B cell (primary cell): ENCODE data around the gene NUCB2. TPM values are rescaled to one million over a fixed set of nuclear protein-coding genes. Genes with fewer than 3 reads are reported as not detected.

Experiments used
- ATAC-seq: fragments of 200-7000 bp; cut with Tn5 transposase; one replicate; pipeline ENCODE4 v1.10.0; 2021; ENCODE audit warnings: low read depth, mild to moderate bottlenecking, moderate number of reproducible peaks, moderate library complexity
- CTCF ChIA-PET: fragments of 350-600 bp; sonication (Branson Sonifier 250); formaldehyde crosslinking; loops from one replicate; lab custom pipeline; 2021; ENCODE audit warnings: antibody characterized with exemption, inconsistent platforms; lab: Charles Lee
- POLR2A ChIA-PET: fragments of 350-600 bp; sonication (Branson Sonifier 250); formaldehyde crosslinking; loops from one replicate; lab custom pipeline; 2021; ENCODE audit warnings: antibody characterized with exemption; lab: Charles Lee
- DNase-seq: peaks from one replicate; pipeline ENCODE4 v3.0.0; 2013
- H2AFZ ChIP-seq: 2 replicates; pipeline ENCODE4 v1.6.1; 2012; ENCODE audit warnings: mild to moderate bottlenecking, low read depth, low read length; ENCODE audit not compliant: insufficient read depth, poor library complexity, severe bottlenecking
- H3K27ac ChIP-seq, 2 donors: 1 replicate in 1 of 2; 2 replicates in 1 of 2; pipeline ENCODE4 v1.5.1; 2012 to 2013; ENCODE audit warnings: low read length in 2 of 2, mild to moderate bottlenecking in 2 of 2, moderate library complexity in 1 of 2
- H3K27me3 ChIP-seq, 4 experiments: fragments of 200-600 bp in 1 of 4; sonication (generic) in 1 of 4; replicated peaks in 1 of 4; 1 replicate in 2 of 4; 2 replicates in 2 of 4; pipeline versions ENCODE4 v1.6.1 to v1.7.0; 2013 to 2016; ENCODE audit warnings: low read length in 3 of 4, mild to moderate bottlenecking in 2 of 4, mixed read lengths in 1 of 4, moderate library complexity in 1 of 4; ENCODE audit not compliant: insufficient read depth in 4 of 4, control insufficient read depth in 3 of 4; ENCODE audit errors: control extremely low read depth in 1 of 4
- H3K36me3 ChIP-seq, 2 experiments: replicated peaks in 1 of 2; 1 replicate in 1 of 2; 2 replicates in 1 of 2; pipeline versions ENCODE4 v1.6.1 to v1.7.1; 2013; ENCODE audit warnings: low read length in 1 of 2; ENCODE audit not compliant: insufficient read depth in 2 of 2, control insufficient read depth in 1 of 2; ENCODE audit errors: control extremely low read depth in 1 of 2, extremely low read depth in 1 of 2
- H3K4me1 ChIP-seq, 2 donors: fragments of 200-600 bp in 1 of 2; sonication (generic) in 1 of 2; 1 replicate in 1 of 2; 2 replicates in 1 of 2; pipeline versions ENCODE4 v1.5.1 to v1.6.1; 2013 to 2017; ENCODE audit warnings: low read length in 2 of 2; ENCODE audit not compliant: control insufficient read depth in 2 of 2, insufficient read depth in 2 of 2
- H3K4me2 ChIP-seq: replicated peaks from 2 replicates; pipeline ENCODE3; 2012; ENCODE audit warnings: mild to moderate bottlenecking, low read depth, low read length; ENCODE audit not compliant: poor library complexity, severe bottlenecking
- H3K4me3 ChIP-seq, 5 experiments: fragments of 200-600 bp in 1 of 5; sonication (generic) in 1 of 5; 1 replicate in 3 of 5; 2 replicates in 2 of 5; pipeline versions ENCODE4 v1.5.1 to v1.7.0; 2011 to 2016; ENCODE audit warnings: low read length in 4 of 5, mild to moderate bottlenecking in 4 of 5, low read depth in 2 of 5, control low read depth in 1 of 5, moderate library complexity in 1 of 5; ENCODE audit not compliant: insufficient read depth in 1 of 5; ENCODE audit errors: control extremely low read depth in 1 of 5, extremely low read depth in 1 of 5
- H3K79me2 ChIP-seq: fragments of 200-600 bp; sonication (generic); one replicate; pipeline ENCODE4 v1.6.0; 2016; ENCODE audit warnings: low read length; ENCODE audit not compliant: control insufficient read depth, insufficient read depth
- H3K9ac ChIP-seq: fragments of 200-600 bp; sonication (generic); 2 replicates; pipeline ENCODE4 v1.6.1; 2017; ENCODE audit warnings: mild to moderate bottlenecking, low read length, moderate library complexity
- H3K9me3 ChIP-seq, 3 donors: one replicate each; pipeline versions ENCODE4 v1.6.1 to v1.7.1; 2013; ENCODE audit warnings: low read length in 2 of 3; ENCODE audit not compliant: control insufficient read depth in 2 of 3, insufficient read depth in 1 of 3; ENCODE audit errors: control extremely low read depth in 1 of 3
- H4K20me1 ChIP-seq: 2 replicates; pipeline ENCODE4 v1.6.0; 2012; ENCODE audit warnings: mild to moderate bottlenecking, low read length; ENCODE audit not compliant: insufficient read depth, control insufficient read depth, poor library complexity, severe bottlenecking
- H3K27ac Mint-ChIP-seq: one replicate; pipeline ENCODE4 v1.8.0; 2021; ENCODE audit warnings: mixed read lengths
- H3K27me3 Mint-ChIP-seq: one replicate; pipeline ENCODE4 v1.8.0; 2021; ENCODE audit warnings: mixed read lengths
- H3K4me1 Mint-ChIP-seq: one replicate; pipeline ENCODE4 v1.8.0; 2021; ENCODE audit warnings: mixed read lengths
- H3K4me3 Mint-ChIP-seq: one replicate; pipeline ENCODE4 v1.8.0; 2021; ENCODE audit warnings: mixed read lengths
- H3K9me3 Mint-ChIP-seq: one replicate; pipeline ENCODE4 v1.8.0; 2022; ENCODE audit warnings: mixed read lengths; ENCODE audit not compliant: insufficient read depth
- CTCF ChIP-seq: fragments of 200-600 bp; IDR thresholded peaks from one replicate; pipeline ENCODE4 v1.8.0; 2022; ENCODE audit warnings: antibody characterized with exemption, mild to moderate bottlenecking
- EZH2 ChIP-seq: IDR thresholded peaks from 2 replicates; pipeline ENCODE4 v1.6.1; 2012; ENCODE audit warnings: borderline replicate concordance, low read depth, mild to moderate bottlenecking, moderate library complexity, low read length; ENCODE audit not compliant: insufficient read depth, poor library complexity, severe bottlenecking
- WGBS: methylation state at CpG from one replicate; pipeline ENCODE4 v1.1.5; 2013; ENCODE audit warnings: missing lambda C conversion rate; ENCODE audit not compliant: insufficient coverage; 5-methylcytosine and 5-hydroxymethylcytosine counted together
- intact Hi-C: fragments of 100-400 bp; cut with micrococcal nuclease; formaldehyde crosslinking; loops from one replicate; pipeline ENCODE4 v1.10.0; 2022
- polyA plus RNA-seq: library from polyadenylated mRNA; depleted of rRNA; stranded (reverse); fragments of >200 nt; gene quantifications from 2 replicates; pipeline ENCODE4 v1.2.3, GENCODE V29; 2012
- total RNA-seq, 2 donors: library from RNA; stranded (reverse); fragments of 120-200 nt in 1 of 2; gene quantifications; 1 replicate in 1 of 2; 2 replicates in 1 of 2; pipeline versions ENCODE4 v1.2.3 to v1.2.4, GENCODE V29; 2013 to 2022

Gene NUCB2
- total and polyA plus RNA-seq, 2 donors (not counting 1 experiment from before 2014, with no cell fraction given), result 1.8 to 6.8 TPM

- TF ChIP-seq CTCF (no peak), EZH2 (no peak)
- CTCF ChIA-PET, result no interaction called here
- Histone ChIP-seq H3K4me2 (no peak overlapping the region), H4K20me1 (no peaks in the 10 kb centered on the region), H3K4me3 (no peak overlapping the region), H3K79me2 (no peaks in the 10 kb centered on the region), H3K9ac (no peak overlapping the region), H3K9me3 (peaks cover 0 to 46% (median 34%) of the 10 kb centered on the region in 3 donors), H3K36me3 (no peaks in the 10 kb centered on the region), H2AFZ (no peak overlapping the region), H3K27me3 (peaks cover 0 to 3% (median 0%) of the 10 kb centered on the region in 4 experiments), H3K4me1 (no peaks in the 10 kb centered on the region), H3K27ac (no peak overlapping the region)
- Mint-ChIP-seq H3K9me3 (peaks cover 26% of the 10 kb centered on the region), H3K4me3 (no peak overlapping the region), H3K27ac (no peak overlapping the region), H3K4me1 (no peaks in the 10 kb centered on the region), H3K27me3 (no peaks in the 10 kb centered on the region)
- WGBS, result 93% methylated on average over 3 of the region's 3 CpGs
- ATAC-seq, result no peak
- intact Hi-C loops, result no loop called here
- no peak for DNase-seq
- POLR2A ChIA-PET, result no interaction called here
Measured at GRCh38 chr11:17368551-17368950, 92.0 kb downstream of the NUCB2 start.

GRCh38 chr11:17369094-17369493, 92.6 kb downstream of the NUCB2 start:
- Mint-ChIP-seq H3K9me3 (peaks cover 26% of the 10 kb centered on the region), H3K27ac (no peak overlapping the region), H3K4me3 (no peak overlapping the region), H3K4me1 (no peaks in the 10 kb centered on the region), H3K27me3 (no peaks in the 10 kb centered on the region)
- no peaks in the 10 kb centered on the region for H3K79me2 ChIP-seq
- H3K27ac ChIP-seq, result no peak overlapping the region
- H2AFZ ChIP-seq, result no peak overlapping the region
- peaks cover 0 to 3% (median 0%) of the 10 kb centered on the region in 4 experiments for H3K27me3 ChIP-seq
- ChIA-PET POLR2A (no interaction called here), CTCF (no interaction called here)
- H3K4me2 ChIP-seq, result no peak overlapping the region
- H3K36me3 ChIP-seq, result no peaks in the 10 kb centered on the region
- no peak for DNase-seq
- H3K9ac ChIP-seq, result no peak overlapping the region
- no peak for ATAC-seq
- peaks cover 0 to 46% (median 38%) of the 10 kb centered on the region in 3 donors for H3K9me3 ChIP-seq
- H3K4me3 ChIP-seq, result no peak overlapping the region
- no peaks in the 10 kb centered on the region for H3K4me1 ChIP-seq
- TF ChIP-seq CTCF (no peak), EZH2 (no peak)
- no peaks in the 10 kb centered on the region for H4K20me1 ChIP-seq
- intact Hi-C loops, result no loop called here
